NCI-H187 treated with DMSO at 0.1 percent for 48 hours (cell line): ENCODE data around the gene VHLL.
"Not testable (repeated sequence)": the region's sequence is repeated elsewhere in the genome, so short reads cannot be mapped to it uniquely, and the experiment has no call there.

Source experiments
- DNase-seq: peaks from one replicate; lab custom pipeline; 2025; lab: John Stamatoyannopoulos, UW

VHLL gene

DNA sequence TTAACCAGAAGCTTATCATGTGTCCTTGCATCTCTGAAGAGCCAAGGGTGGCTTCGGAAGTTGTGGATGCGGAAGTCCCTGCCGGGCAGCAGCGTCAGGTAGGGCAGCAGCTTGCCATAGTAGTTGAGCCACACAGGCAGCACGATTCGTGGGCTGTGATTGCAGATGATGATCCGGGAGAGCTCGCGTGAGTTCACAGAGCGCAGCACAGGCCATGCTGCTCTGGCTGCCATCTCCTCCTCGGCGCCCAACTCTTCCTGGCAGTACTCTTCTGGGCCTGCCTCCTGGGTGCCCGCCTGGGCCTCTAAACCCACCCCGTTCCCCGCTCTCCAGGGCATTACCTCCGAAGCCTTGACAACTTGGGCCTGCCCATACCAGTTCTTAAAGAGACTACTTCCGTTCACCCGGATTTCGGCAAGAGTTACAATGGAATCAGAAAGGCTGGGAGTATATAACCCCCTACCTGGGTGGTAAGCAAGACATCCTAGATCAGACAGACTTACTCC, at the start of gene VHLL:
Gene VHLL, minus strand, starts transcription at position 456 of the 506 bp plus-strand sequence. Its CDS starts 118 bp downstream, at position 338.
- no peak for DNase-seq

DNA sequence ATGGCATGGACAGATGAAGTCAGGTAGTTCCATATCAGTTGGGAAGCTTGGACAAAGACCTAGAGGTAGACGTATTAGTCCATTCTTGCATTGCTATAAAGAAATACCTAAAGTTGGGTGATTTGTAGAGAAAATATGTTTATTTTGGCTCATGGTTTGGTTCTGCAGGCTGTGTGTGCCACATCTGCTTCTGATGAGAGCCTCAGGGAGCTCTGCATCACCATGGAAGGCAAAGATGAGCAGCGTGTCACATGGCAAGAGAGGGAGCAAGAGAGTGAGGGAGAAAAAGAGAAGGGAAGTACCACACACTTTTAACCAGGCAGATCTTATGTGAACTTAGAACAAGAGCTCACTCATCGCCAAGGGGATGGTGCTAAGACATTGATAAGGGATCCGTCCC, 48.2 kb upstream of the VHLL start:
- no peak for DNase-seq

DNA sequence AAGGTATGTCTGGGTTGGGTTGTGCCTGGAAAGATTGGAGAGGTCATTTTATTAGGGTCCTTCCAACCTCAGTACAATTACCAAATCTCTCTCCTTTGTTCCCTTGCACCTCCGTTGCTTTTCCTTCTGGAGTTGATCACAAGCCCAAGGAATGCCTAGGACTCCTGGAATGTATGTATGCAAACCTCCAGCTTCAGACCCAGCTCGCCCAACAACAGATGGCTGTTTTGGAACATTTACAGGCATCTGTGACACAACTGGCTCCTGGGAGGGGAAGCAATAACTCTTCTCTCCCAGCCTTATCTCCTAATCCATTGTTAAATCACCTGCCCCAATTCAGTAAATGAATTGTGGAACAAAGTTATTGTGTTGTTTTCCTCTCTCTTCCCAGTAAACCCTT, 47.5 kb upstream of the VHLL start:
- no peak for DNase-seq

DNA sequence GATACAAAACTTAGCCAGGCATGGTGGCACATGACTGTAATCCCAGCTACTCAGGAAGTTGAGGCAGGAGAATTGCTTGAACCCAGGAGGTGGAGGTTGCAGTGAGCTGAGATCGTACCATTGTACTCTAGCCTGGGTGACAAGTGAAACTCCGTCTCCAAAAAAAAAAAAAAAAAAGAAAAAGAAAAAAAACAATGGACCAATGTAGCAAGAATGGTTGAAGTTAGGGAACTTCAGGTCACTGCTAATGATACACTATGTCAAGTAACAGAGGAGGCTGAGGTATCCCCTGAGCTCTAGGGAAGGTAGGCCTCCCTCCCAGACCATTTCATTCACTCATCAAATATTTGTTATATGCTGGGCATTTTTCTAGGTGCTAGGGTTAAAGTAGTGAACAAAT, 46.9 kb upstream of the VHLL start:
- not testable (repeated sequence) for DNase-seq

DNA sequence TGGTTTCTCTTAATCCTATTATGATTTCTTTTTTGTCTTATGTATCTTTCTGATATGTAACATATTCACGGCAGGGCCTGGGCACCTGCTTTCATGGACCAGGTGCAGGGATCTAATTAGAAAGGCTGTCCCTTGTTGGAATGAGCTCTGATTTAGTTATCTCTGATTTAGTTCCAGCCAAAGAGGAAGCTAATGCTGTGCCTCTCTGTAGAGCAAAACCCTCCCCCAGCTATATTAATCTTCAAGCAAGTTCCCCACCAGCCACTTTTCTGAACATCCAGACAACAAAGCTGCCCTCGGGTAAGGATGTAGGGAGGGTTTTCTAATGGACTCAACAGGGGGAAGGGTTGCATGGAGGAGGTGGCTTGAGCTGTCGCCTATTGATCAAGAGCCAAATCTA, 45.3 kb upstream of the VHLL start:
- DNase-seq = no peak

DNA sequence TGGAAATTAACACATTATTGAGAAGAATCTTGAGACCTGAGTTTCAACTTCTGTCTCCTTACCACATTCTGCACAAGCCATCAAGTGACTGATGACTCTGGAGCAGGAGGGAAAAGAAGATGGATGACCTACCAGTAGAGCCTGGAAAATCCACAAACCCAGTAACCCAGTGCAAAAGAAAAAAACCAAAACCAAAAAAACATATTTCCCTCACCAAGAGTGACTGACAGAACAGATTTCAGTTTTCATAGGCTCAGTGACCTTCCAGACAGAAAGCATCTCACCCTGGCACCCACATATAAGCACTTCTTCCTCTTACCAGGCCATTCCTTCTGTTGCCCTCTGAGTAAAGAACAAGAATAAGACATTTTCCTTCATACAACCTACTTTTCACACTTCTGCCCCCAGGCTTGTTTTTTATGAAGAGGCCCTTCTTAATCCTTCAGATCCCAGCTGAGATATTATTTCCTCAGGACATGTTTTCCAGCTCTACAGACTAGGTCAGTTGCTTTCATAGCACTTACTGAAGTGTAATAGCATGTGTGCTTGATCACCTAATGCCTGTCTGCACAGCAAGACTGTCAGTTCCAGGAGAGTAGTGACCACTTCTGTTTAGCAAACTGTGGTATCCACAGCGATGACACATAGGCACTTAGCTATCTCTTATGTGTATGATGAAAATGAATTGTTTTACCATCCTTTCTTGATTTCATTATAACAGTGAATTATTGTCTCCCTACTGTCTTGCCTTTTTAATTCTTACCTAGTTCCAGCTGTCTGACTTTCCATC, 43.3 kb upstream of the VHLL start:
- DNase-seq = no peak

DNA sequence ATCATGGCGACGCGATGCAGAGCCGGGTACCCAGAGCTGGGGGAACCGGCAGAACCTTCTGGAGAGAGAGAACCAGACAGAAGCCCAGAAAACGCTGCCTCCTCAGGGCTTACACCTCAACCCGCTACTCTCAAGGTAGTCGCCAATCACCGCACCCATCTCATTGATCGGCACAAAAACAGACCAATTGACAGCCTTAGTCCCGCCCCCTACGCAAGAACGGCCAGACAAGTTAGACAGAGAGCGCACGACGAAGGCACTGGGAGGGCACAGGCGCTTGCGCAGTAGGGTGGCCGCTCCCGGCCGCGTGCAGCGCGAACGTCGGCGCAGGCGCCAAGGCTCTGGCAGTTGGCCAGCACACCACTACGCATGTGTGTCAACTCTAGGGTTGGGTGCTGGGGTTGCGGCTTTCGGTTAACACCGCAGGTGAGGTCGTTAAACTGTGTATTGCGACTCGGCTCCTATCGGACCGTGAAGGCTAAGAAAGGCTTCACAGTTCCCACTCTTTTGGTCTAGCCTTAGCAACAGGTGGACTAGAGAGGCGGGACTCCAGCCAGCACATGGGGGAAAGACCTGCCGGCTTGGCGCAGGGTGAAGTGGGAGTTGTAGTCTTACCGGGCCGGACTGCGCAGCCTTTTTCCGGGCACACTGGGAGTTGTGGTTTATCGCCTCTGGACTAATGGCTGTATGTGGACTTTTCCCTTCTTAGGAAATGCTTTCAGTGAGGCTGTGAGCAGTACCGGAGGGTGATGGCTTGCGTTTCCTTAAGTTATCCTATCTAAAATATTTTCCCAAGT, 39.3 kb upstream of the VHLL start, which contains the start of the genes CCT3 and TSACC:
Gene CCT3, minus strand, starts transcription at position 113 of the 797 bp plus-strand sequence. Its CDS starts 108 bp downstream, at position 5.
Gene TSACC, plus strand, starts transcription at position 347 of the 797 bp plus-strand sequence. CDS start 1,232 bp downstream, outside the sequence.
- peak; percentile 100 for DNase-seq

DNA sequence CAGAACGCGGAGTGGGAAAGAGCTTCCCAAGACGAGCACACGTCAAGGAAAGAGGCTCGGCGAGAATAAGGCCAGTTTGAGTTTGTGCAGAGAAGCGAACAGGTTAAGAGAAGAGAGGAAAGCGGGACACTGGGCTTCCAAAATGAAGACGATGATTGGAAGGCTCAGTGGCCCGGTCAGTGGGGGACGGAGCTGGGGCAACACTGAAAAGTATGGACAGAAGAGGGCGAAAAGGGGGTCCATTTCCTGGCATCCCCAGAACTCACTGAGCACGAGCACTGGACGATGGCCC, 38.7 kb upstream of the VHLL start:
- DNase-seq = no peak

DNA sequence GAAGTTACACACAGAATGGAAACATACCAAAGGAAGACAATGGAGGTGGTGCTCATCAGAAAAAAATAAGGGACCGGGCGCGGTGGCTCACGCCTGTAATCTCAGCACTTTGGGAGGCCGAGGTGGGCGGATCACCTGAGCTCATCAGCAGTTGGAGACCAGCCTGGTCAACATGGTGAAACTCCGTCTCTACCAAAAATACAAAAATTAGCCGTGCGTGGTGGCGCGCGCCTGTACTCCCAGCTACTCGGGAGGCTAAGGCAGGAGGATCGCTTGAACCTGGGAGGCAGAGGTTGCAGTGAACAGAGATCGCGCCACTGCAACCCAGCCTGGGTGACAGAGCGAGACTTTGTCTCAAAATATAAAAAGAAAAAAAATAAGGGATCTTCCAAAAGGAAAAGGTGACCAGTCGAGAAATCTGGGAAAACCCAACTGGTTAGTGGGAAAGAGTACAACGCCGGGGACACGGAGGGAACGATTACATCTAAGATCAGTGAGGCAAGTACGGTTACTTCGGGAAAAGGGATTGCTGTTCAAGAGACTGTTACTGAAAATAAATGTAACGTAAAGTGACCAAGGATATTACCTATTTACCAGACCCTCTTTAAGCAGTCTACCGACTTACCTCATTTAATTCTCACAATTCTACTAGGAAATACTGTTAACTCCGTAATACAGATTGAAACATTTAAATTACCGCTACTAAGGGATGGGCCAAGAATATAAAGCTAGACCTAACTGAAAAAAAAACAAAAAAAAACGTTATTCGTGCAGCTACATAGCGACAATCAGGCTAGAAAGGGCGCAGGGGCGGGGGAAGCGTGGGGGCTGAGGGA, 38.2 kb upstream of the VHLL start:
- no peak for DNase-seq

DNA sequence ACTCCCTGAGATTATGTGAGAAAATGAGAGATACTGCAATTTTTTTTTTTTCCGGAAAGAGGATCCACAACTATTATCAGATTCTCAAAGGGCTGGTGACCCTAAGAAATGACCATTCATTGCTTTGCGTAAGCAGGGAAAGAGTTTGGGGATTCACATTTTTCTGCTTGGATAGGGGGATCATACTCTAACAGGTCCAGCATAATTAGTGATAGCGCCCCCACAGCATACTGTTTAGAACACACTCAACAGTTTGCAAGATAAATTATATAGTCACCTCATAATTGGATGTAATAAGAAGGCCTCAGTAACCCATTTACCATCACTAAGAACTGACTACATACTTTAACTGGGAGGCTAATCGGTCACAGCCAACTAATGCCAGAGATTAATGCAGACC, 37.1 kb upstream of the VHLL start:
- DNase-seq = no peak

DNA sequence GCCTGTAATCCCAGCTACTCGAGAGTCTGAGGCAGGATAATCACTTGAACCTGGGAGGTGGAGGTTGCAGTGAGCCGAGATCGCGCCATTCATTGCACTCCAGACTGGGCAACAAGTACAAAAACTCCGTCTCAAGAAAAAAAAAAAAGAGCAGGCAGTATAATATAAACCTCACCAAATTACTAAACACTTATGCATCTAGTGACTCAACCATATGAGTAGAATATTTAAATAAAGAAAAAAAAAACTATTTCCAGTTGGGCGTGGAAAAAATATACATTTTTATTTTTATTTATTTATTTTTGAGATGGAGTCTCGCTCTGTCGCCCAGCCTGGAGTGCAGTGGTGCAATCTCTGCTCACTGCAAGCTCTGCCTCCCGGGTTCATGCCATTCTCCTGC, 24.1 kb upstream of the VHLL start:
- not testable (repeated sequence) for DNase-seq

DNA sequence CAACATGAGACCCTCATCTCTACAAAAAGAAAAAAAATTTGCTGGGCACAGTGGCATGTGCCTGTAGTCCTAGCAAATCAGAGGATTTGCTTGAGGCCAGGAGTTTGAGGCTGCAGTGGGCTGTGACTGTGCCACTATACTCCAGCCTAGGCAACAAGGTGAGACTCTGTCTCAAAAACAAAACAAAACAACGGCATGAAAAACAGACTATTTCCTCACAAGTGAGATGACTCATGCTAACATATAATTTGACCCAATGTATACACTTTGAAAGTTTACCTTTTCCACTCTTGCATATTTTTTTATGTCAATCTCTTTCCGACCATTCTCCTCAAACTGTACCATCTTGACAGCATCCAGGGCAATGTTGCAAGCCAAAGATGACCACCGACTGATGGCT, 21.5 kb upstream of the VHLL start:
- DNase-seq = no peak

DNA sequence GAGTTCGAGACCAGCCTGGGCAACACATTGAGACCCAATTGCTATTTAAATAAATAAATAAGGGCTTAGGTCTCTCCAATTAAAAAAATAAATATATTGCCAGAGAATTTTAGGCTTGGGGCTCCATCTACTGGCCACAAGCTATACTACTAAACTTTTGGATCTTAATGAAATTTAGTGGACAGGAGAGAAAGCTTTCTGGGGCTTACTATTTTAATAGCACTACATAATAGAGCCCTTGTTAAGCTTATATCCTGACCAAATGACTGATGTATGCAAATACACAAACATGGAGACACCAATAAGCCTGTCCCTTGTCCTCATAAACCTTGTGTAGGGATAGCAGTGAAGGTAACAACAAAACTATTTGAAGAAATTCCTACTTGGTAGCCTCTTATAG, 20.6 kb upstream of the VHLL start:
- DNase-seq = no peak

DNA sequence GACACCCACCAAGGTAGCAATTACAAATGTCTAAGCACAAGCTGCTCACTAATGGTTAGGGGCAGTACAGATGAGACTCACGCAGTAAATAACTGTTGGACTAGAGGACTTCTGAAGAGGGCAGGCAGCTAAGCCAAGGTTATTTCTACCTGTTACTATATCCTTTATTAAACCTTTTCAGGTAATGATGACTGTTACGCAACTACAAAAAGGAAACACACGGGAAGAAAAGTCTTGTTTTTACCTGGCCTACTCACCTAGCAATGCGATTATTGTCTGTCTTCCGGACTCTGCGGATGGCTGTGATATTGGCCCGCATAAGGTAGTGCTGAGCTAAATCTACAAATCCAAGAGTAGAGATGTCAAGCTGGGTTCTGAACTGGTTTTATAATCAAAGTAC, 17.8 kb upstream of the VHLL start:
- DNase-seq = no peak

DNA sequence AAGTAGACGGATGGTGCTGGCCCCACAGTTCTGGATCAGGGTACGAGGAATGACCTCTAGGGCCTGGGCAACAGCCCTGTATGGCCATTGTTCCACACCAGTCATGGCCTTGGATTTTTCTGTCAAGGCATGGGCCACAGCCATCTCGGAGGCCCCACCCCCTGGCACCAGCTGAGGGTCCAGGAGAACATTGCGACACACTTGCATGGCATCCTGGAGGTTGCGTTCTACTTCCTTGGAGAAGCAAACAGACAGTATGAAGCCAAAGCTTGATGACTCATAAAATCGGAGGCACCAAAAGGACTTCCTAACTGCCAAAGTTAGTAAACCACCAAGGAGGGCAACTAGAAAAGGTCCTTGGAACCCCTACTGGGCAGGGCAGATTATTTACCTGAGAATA, 11.9 kb upstream of the VHLL start:
- DNase-seq = no peak

DNA sequence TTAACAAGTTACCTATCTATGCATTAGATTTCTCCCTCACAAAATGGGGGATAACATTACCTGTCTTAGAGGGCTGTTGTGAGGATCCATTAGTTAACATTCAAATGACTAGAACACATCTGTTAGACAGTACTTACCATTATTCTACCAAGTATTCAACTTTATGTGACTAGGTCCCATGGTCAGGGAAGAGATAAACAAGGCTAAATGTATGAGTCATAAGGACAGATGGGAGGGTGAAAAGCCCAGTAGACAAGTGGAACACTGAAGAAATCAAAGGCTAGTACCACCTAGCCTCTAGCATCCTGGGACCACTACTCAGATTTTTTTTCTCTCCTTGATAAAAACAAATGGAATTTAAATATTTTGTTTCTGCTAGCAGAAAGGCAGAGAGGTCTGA, 9.0 kb upstream of the VHLL start:
- no peak for DNase-seq

DNA sequence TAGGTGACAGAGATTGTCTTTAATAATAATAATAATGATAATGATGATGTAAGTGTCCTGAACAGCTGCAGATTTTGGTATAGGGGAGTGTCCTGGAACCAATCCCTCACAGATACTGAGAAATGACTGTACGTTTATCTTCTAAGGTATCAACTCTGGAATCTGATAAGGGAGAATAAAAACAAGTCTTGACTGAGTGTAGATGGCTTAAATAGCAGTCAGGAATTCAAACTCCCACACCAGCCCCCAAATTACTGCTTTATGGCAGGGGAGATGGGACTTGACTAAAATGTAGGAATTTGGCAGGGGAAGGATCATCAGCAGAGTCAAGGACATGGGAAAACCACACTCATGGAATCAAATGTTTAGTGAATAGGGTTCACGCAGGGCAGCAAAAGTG, 6.1 kb upstream of the VHLL start:
- no peak for DNase-seq

DNA sequence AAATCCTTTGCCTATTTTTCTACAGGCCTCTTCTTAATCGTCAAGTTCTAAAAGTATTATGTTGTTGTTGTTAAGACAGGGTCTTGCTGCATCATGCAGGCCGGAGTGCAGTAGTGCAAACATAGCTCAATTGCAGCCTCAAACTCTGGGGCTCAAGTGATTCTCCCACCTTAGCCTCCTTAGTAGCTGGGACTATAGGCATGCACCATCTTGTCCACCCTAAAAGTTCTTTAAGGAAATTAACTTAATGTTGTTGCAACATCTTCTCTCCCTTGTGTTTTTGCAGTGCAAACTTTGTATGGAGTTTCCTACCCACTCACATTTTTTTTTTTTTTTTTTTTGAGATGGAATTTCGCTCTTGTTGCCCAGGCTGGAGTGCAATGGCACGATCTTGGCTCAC, 4.1 kb upstream of the VHLL start:
- DNase-seq = no peak

DNA sequence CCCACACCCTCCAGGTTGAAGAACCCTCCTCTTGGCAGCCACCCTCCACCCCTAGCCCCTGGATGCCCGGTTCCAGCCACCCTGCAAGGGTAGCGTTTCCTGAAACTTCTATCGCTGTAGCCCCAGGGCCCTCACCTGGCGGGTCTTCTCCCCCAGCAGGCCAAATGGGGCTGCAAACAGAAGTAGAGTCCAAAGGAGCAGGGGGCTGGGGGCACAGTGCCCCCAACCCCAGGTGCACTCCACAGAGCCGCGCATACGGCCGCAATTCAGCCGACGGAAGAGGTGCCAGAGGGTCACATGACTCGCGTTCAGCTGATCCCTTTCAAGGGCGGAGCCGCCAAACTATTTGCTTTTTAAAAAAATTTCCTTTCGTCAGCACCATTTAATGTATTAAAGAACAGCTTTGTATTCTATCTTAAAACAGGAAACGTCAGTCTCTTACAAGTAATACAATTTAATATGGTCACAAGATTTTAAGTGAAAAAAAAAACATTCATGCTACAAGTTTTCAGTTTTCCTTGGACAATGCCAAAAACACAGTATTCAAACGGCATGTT, 3.6 kb downstream of the VHLL start, which contains the start of gene GLMP:
Gene GLMP, minus strand, starts transcription at position 289 of the 557 bp plus-strand sequence. Its CDS starts 34 bp downstream, at position 255.
- peak; percentile 41 for DNase-seq

DNA sequence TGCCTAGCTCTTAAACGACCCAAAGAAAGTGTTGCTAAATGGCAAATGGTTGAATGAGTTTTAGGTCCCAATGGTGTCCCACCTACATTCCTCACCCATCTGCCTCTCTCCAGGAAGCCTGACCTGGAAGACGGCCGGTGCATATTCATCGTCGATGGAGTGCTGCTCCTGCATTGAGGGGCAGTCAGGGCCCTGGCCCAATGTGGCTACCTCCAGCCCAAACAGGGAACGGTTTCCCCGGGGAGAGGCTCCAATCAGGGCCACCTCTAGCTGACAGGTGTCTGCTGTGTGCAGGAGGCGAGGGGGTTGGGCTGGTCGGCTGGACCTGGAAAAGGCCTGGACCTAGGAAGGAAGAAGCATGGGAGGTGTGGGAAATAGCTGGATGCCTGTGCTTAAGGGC, 5.2 kb downstream of the VHLL start:
- DNase-seq = no peak

DNA sequence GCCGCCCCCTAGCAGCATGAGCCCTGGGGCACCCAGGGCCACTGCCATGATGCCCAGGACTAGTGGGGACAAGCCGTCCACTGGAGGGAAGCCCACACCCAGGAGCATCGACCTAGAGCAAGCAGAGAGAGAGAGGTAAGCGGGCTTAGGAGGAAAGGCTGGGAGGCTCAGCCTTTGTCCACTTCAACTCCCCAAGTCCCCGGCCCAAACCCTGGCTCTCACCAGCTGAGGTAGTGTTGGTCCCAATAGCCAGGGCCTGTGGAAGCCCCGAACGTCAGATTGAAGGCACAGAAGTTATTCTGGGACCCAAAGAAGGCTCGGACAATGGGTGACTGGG, 6.0 kb downstream of the VHLL start:
- DNase-seq = no peak
